PFSK-1 (cell line): ENCODE results near the gene KRT35. TPM values are rescaled to one million over a fixed set of nuclear protein-coding genes. Genes with fewer than 3 reads are reported as not detected.
A peak's percentile ranks its signal among the peaks of the same experiment; 100 is the strongest.

Experiments
- FOXP2 ChIP-seq: optimal IDR thresholded peaks from 2 replicates; pipeline ENCODE3; 2011; ENCODE audit warnings: borderline replicate concordance, control low read depth, inconsistent platforms; ENCODE audit not compliant: insufficient read depth; ENCODE audit errors: extremely low read length, extremely low read depth
- POLR2AphosphoS5 ChIP-seq: IDR thresholded peaks from 2 replicates; pipeline ENCODE4 v1.6.1; 2012; ENCODE audit warnings: low read depth, mild to moderate bottlenecking, control low read depth, low read length, moderate library complexity
- SIN3A ChIP-seq: IDR thresholded peaks from 2 replicates; pipeline ENCODE4 v1.6.1; 2012; ENCODE audit warnings: mild to moderate bottlenecking, low read length, moderate library complexity, borderline replicate concordance; ENCODE audit not compliant: insufficient read depth
- TAF1 ChIP-seq: IDR thresholded peaks from 2 replicates; pipeline ENCODE4 v1.6.1; 2012; ENCODE audit warnings: low read length, control low read depth, borderline replicate concordance; ENCODE audit not compliant: insufficient read depth
- polyA plus RNA-seq: library from polyadenylated mRNA; unstranded; fragments of >200 nt; gene quantifications from one replicate; pipeline ENCODE4 v1.2.1, GENCODE V29; 2012; ENCODE audit warnings: low read depth, missing spikeins; ENCODE audit not compliant: insufficient read length
- TF ChIP-seq, protein P1 (sequence below), 2 experiments: IDR thresholded peaks; 2 replicates each; pipeline versions ENCODE4 v1.6.1 to v1.8.0; 2011 to 2012; ENCODE audit warnings: low read depth in 2 of 2, low read length in 2 of 2, control low read depth in 1 of 2, inconsistent platforms in 1 of 2, mild to moderate bottlenecking in 1 of 2, moderate library complexity in 1 of 2; ENCODE audit not compliant: insufficient read depth in 1 of 2

Gene KRT35
- polyA plus RNA-seq: not detected

DNA sequence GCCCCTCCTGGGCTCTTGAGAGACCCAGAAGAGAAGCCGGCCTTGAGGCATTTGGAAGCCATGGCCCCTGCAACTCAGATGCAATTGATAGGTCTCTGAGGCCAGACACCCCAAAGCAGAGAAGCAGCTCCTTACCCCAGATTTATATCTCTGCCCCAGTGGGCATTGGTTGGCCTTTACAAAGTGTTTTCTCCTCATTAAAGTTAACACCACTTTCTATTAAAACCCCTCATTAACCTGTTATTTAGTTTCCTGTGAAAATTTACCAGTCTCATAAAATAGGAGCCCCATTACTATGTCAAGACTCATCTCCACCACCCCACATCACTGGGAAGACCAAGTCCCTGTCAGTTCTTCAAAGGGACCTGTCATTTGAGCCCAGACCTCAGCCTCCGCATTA is at the start of gene KRT35:
Gene KRT35, minus strand, starts transcription at position 116 of the 400 bp plus-strand sequence. Its CDS starts 54 bp downstream, at position 62.
- TF ChIP-seq POLR2AphosphoS5 (no peak), FOXP2 (no peak), TAF1 (no peak), SIN3A (no peak)
- TF ChIP-seq, protein P1, sequence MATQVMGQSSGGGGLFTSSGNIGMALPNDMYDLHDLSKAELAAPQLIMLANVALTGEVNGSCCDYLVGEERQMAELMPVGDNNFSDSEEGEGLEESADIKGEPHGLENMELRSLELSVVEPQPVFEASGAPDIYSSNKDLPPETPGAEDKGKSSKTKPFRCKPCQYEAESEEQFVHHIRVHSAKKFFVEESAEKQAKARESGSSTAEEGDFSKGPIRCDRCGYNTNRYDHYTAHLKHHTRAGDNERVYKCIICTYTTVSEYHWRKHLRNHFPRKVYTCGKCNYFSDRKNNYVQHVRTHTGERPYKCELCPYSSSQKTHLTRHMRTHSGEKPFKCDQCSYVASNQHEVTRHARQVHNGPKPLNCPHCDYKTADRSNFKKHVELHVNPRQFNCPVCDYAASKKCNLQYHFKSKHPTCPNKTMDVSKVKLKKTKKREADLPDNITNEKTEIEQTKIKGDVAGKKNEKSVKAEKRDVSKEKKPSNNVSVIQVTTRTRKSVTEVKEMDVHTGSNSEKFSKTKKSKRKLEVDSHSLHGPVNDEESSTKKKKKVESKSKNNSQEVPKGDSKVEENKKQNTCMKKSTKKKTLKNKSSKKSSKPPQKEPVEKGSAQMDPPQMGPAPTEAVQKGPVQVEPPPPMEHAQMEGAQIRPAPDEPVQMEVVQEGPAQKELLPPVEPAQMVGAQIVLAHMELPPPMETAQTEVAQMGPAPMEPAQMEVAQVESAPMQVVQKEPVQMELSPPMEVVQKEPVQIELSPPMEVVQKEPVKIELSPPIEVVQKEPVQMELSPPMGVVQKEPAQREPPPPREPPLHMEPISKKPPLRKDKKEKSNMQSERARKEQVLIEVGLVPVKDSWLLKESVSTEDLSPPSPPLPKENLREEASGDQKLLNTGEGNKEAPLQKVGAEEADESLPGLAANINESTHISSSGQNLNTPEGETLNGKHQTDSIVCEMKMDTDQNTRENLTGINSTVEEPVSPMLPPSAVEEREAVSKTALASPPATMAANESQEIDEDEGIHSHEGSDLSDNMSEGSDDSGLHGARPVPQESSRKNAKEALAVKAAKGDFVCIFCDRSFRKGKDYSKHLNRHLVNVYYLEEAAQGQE (IDR thresholded peaks at IDR 0.05; ENCODE audit: insufficient read depth in 1 of 2, low read depth in 2 of 2, low read length in 2 of 2): no peak

GRCh38 chr17:41530062-41531048 is 49.4 kb upstream of the KRT35 start:
- TF ChIP-seq TAF1 (no peak), POLR2AphosphoS5 (no peak), SIN3A (no peak), FOXP2 (no peak)
- TF ChIP-seq, protein P1 (IDR thresholded peaks at IDR 0.05; ENCODE audit: insufficient read depth in 1 of 2, low read depth in 2 of 2, low read length in 2 of 2): peak in 1 of 2 experiments; percentile 72; a peak in 2 of 4 replicates

GRCh38 chr17:41529491-41529915 is 48.6 kb upstream of the KRT35 start:
- no peak for TF ChIP-seq POLR2AphosphoS5
- TF ChIP-seq, protein P1 (IDR thresholded peaks at IDR 0.05; ENCODE audit: insufficient read depth in 1 of 2, low read depth in 2 of 2, low read length in 2 of 2): no peak
- no peak for TF ChIP-seq SIN3A
- no peak for TF ChIP-seq FOXP2
- no peak for TF ChIP-seq TAF1

- TF ChIP-seq, protein P1 (IDR thresholded peaks at IDR 0.05; ENCODE audit: insufficient read depth in 1 of 2, low read depth in 2 of 2, low read length in 2 of 2): no peak
- TF ChIP-seq SIN3A: no peak
- no peak for TF ChIP-seq POLR2AphosphoS5
- no peak for TF ChIP-seq FOXP2
- no peak for TF ChIP-seq TAF1
Observed at GRCh38 chr17:41528959-41529353, 48.0 kb upstream of the KRT35 start.
